Measurements from ENCODE around the gene CSDE1.

DNA sequence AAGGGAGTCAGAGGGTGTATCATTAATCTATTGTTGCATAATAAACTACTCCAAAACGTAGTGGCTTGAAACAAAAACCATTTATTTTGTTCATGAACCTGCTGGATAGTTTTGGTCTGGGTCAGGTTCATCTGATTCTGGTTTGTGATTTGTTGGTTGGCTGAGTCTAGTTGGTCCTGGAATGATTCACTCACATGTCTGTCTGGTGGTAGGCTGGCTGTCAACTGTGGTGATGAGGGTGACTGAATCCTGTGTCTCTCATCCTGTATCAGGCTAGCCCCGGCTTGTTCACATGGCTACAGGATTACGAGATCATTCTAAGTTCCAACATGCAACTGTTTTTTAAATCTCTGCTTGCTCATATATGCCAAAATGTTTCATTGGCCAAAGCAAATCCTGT, 45.2 kb upstream of the CSDE1 start:
- TF ChIP-seq, protein P1, sequence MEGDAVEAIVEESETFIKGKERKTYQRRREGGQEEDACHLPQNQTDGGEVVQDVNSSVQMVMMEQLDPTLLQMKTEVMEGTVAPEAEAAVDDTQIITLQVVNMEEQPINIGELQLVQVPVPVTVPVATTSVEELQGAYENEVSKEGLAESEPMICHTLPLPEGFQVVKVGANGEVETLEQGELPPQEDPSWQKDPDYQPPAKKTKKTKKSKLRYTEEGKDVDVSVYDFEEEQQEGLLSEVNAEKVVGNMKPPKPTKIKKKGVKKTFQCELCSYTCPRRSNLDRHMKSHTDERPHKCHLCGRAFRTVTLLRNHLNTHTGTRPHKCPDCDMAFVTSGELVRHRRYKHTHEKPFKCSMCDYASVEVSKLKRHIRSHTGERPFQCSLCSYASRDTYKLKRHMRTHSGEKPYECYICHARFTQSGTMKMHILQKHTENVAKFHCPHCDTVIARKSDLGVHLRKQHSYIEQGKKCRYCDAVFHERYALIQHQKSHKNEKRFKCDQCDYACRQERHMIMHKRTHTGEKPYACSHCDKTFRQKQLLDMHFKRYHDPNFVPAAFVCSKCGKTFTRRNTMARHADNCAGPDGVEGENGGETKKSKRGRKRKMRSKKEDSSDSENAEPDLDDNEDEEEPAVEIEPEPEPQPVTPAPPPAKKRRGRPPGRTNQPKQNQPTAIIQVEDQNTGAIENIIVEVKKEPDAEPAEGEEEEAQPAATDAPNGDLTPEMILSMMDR (IDR thresholded peaks at IDR 0.05), result no peak
- no peak for TF ChIP-seq POLR2A (IDR thresholded peaks at IDR 0.05)
